DND-41 (cell line): Measurements from ENCODE around the gene COG7.
"Not testable (repeated sequence)": the region's sequence is repeated elsewhere in the genome, so short reads cannot be mapped to it uniquely, and the experiment has no call there.

Source experiments
- ATAC-seq: fragments of 200-7000 bp; cut with Tn5 transposase; 3 replicates; pipeline ENCODE4 v1.9.1; 2021; ENCODE audit warnings: low read depth; ENCODE audit not compliant: insufficient read depth
- DNase-seq: peaks from one replicate; pipeline ENCODE4 v3.0.0-alpha.2; 2020
- H2AFZ ChIP-seq: 2 replicates; pipeline ENCODE4 v1.6.0; 2012; ENCODE audit warnings: low read depth, low read length
- H3K27ac ChIP-seq: 2 replicates; pipeline ENCODE4 v1.5.1; 2012; ENCODE audit warnings: low read length, inconsistent platforms
- H3K27me3 ChIP-seq: fragments of 200-600 bp; sonication (generic); 2 replicates; pipeline ENCODE4 v1.6.0; 2012; ENCODE audit warnings: low read length, mild to moderate bottlenecking, inconsistent platforms; ENCODE audit not compliant: insufficient read depth, poor library complexity
- H3K36me3 ChIP-seq: 2 replicates; pipeline ENCODE4 v1.5.1; 2012; ENCODE audit warnings: low read length, inconsistent platforms; ENCODE audit not compliant: insufficient read depth
- H3K4me1 ChIP-seq: 2 replicates; pipeline ENCODE4 v1.5.1; 2012; ENCODE audit warnings: mild to moderate bottlenecking, low read length; ENCODE audit not compliant: insufficient read depth
- H3K4me2 ChIP-seq: 2 replicates; pipeline ENCODE4 v1.6.0; 2012; ENCODE audit warnings: mild to moderate bottlenecking, moderate library complexity, low read length, inconsistent platforms; ENCODE audit not compliant: insufficient read depth
- H3K4me3 ChIP-seq, 2 experiments: fragments of 200-600 bp in 1 of 2; shearing (Covaris generic) in 1 of 2; 2 replicates each; pipeline ENCODE4 v1.5.1; 2012 to 2016; ENCODE audit warnings: inconsistent platforms in 2 of 2, low read length in 2 of 2, mild to moderate bottlenecking in 2 of 2, low read depth in 1 of 2, moderate library complexity in 1 of 2
- H3K79me2 ChIP-seq: 2 replicates; pipeline ENCODE4 v1.6.0; 2012; ENCODE audit warnings: low read length, inconsistent platforms; ENCODE audit not compliant: insufficient read depth
- H3K9ac ChIP-seq: 2 replicates; pipeline ENCODE4 v1.6.0; 2012; ENCODE audit warnings: low read depth, mild to moderate bottlenecking, inconsistent platforms, low read length, moderate library complexity
- H3K9me3 ChIP-seq: 2 replicates; pipeline ENCODE4 v1.5.1; 2012; ENCODE audit warnings: low read length, moderate library complexity, mild to moderate bottlenecking, inconsistent platforms; ENCODE audit not compliant: insufficient read depth, severe bottlenecking
- H4K20me1 ChIP-seq: 2 replicates; pipeline ENCODE4 v1.6.0; 2012; ENCODE audit warnings: low read length; ENCODE audit not compliant: insufficient read depth
- EZH2 ChIP-seq: IDR thresholded peaks from 3 replicates; pipeline ENCODE4 v1.6.1; 2012; ENCODE audit warnings: borderline replicate concordance, low read depth, mild to moderate bottlenecking, moderate library complexity, low read length, inconsistent platforms; ENCODE audit not compliant: severe bottlenecking
- TF ChIP-seq, protein P1 (sequence below): IDR thresholded peaks from 2 replicates; pipeline ENCODE4 v1.5.1; 2012; ENCODE audit warnings: borderline replicate concordance, low read length, moderate library complexity, mild to moderate bottlenecking; ENCODE audit not compliant: poor library complexity, severe bottlenecking; ENCODE audit errors: extremely low read depth

COG7 gene

GRCh38 chr16:23403547-23403946, 49.4 kb downstream of the COG7 start:
- H3K9me3 ChIP-seq: no peaks in the 10 kb centered on the region
- H3K27me3 ChIP-seq: no peaks in the 10 kb centered on the region
- no peak for ATAC-seq
- no peaks in the 10 kb centered on the region for H3K4me1 ChIP-seq
- no peak overlapping the region for H3K27ac ChIP-seq
- H3K4me2 ChIP-seq: no peak overlapping the region
- H3K9ac ChIP-seq: no peak overlapping the region
- no peaks in the 10 kb centered on the region for H3K79me2 ChIP-seq
- peaks cover 80% of the 10 kb centered on the region for H3K36me3 ChIP-seq
- no peak overlapping the region for H2AFZ ChIP-seq
- DNase-seq: no peak
- H3K4me3 ChIP-seq: no peak overlapping the region
- TF ChIP-seq, protein P1, sequence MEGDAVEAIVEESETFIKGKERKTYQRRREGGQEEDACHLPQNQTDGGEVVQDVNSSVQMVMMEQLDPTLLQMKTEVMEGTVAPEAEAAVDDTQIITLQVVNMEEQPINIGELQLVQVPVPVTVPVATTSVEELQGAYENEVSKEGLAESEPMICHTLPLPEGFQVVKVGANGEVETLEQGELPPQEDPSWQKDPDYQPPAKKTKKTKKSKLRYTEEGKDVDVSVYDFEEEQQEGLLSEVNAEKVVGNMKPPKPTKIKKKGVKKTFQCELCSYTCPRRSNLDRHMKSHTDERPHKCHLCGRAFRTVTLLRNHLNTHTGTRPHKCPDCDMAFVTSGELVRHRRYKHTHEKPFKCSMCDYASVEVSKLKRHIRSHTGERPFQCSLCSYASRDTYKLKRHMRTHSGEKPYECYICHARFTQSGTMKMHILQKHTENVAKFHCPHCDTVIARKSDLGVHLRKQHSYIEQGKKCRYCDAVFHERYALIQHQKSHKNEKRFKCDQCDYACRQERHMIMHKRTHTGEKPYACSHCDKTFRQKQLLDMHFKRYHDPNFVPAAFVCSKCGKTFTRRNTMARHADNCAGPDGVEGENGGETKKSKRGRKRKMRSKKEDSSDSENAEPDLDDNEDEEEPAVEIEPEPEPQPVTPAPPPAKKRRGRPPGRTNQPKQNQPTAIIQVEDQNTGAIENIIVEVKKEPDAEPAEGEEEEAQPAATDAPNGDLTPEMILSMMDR: no peak
- no peak for TF ChIP-seq EZH2
- no peaks in the 10 kb centered on the region for H4K20me1 ChIP-seq

DNA sequence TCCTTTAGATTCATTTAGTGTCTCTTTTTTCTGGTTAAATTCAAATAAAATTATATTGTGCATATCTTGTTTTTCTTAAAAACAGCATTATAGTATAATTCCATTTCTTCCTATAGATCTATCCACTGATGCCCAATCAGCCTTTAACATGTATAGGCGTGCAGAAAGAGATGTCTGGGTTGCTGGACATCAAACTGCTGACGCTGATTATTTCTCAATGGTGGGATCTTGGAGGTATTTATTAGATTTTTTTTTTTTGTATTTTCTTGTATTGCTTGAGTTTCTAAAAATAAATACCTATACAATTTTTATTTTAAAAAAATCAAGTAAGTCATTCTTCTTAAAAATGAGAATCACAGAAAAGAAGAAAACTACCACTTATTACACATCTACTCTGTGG, 50.9 kb downstream of the COG7 start:
- Histone ChIP-seq H2AFZ (no peak overlapping the region), H3K9me3 (no peaks in the 10 kb centered on the region), H3K4me1 (no peaks in the 10 kb centered on the region), H3K9ac (no peak overlapping the region), H3K27me3 (no peaks in the 10 kb centered on the region), H3K4me2 (no peak overlapping the region), H3K4me3 (no peak overlapping the region), H4K20me1 (no peaks in the 10 kb centered on the region), H3K36me3 (peaks cover 81% of the 10 kb centered on the region), H3K27ac (no peak overlapping the region), H3K79me2 (no peaks in the 10 kb centered on the region)
- TF ChIP-seq, protein P1: no peak
- no peak for TF ChIP-seq EZH2
- ATAC-seq: no peak
- DNase-seq: no peak

- ATAC-seq: no peak
- H3K9ac ChIP-seq: no peak overlapping the region
Measured at GRCh38 chr16:23401139-23401538, 51.9 kb downstream of the COG7 start.

DNA sequence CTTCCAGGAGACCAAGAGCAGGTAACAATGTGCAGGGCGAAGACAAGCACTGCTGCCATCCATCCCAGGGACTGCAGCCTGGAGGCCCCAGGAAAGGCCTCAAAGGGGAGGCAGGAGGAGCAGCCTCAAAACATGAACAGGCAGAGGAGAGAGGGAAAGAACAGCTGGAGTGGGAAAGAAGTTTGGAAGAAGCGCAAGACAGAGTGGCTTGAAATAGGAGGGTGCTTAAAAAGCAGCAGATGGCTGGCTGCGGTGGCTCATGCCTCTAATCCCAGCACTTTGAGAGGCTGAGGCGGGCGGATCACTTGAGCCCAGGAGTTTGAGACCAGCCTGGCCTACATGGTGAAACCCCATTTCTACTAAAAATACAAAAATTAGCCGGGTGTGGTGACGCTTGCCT, 52.5 kb downstream of the COG7 start:
- H3K9ac ChIP-seq, H2AFZ ChIP-seq, H3K79me2 ChIP-seq, ATAC-seq, H3K27ac ChIP-seq, H3K27me3 ChIP-seq, H3K4me3 ChIP-seq, H3K4me2 ChIP-seq, H3K4me1 ChIP-seq, H4K20me1 ChIP-seq, H3K9me3 ChIP-seq, DNase-seq: not testable (repeated sequence)
- H3K36me3 ChIP-seq: peaks cover 80% of the 10 kb centered on the region

More at GRCh38 chr16:23401139-23401538, 51.9 kb downstream of the COG7 start:
- H3K27ac ChIP-seq: no peak overlapping the region
- H3K27me3 ChIP-seq: no peaks in the 10 kb centered on the region
- no peaks in the 10 kb centered on the region for H3K4me1 ChIP-seq
- no peaks in the 10 kb centered on the region for H3K9me3 ChIP-seq
- TF ChIP-seq EZH2: no peak
- TF ChIP-seq, protein P1: no peak
- no peak for DNase-seq
- no peaks in the 10 kb centered on the region for H3K79me2 ChIP-seq
- H4K20me1 ChIP-seq: no peaks in the 10 kb centered on the region
- H2AFZ ChIP-seq: no peak overlapping the region
- H3K4me2 ChIP-seq: no peak overlapping the region
- no peak overlapping the region for H3K4me3 ChIP-seq
- H3K36me3 ChIP-seq: peaks cover 80% of the 10 kb centered on the region
